Loucy (cell line): ENCODE measurements around the gene AGPAT3.

Experiments
- H2AFZ ChIP-seq: fragments of 200-600 bp; sonication (generic); 2 replicates; pipeline ENCODE4 v1.6.0; 2016; ENCODE audit warnings: antibody characterized with exemption, mild to moderate bottlenecking, low read length, moderate library complexity
- H3F3A ChIP-seq: fragments of 200-600 bp; 2 replicates; pipeline ENCODE4 v1.6.0; 2016; ENCODE audit warnings: antibody characterized with exemption, low read depth, mild to moderate bottlenecking
- H3K27me3 ChIP-seq: fragments of 200-600 bp; sonication (generic); 2 replicates; pipeline ENCODE4 v1.6.1; 2014; ENCODE audit warnings: low read length, mild to moderate bottlenecking; ENCODE audit not compliant: insufficient read depth, poor library complexity, severe bottlenecking
- H3K36me3 ChIP-seq: fragments of 200-600 bp; sonication (generic); 2 replicates; pipeline ENCODE4 v1.6.1; 2016; ENCODE audit warnings: low read length; ENCODE audit not compliant: insufficient read depth
- H3K4me1 ChIP-seq: fragments of 200-600 bp; sonication (generic); 2 replicates; pipeline ENCODE4 v1.5.1; 2014; ENCODE audit warnings: low read length, mild to moderate bottlenecking; ENCODE audit not compliant: insufficient read depth, poor library complexity, severe bottlenecking
- H3K4me2 ChIP-seq: fragments of 200-600 bp; sonication (generic); 2 replicates; pipeline ENCODE4 v1.6.0; 2014; ENCODE audit warnings: antibody characterized with exemption, low read length, low read depth, mild to moderate bottlenecking; ENCODE audit not compliant: poor library complexity, severe bottlenecking
- H3K4me3 ChIP-seq: fragments of 200-600 bp; sonication (generic); 2 replicates; pipeline ENCODE4 v1.5.1; 2014; ENCODE audit warnings: low read length, mild to moderate bottlenecking, mixed read lengths; ENCODE audit not compliant: poor library complexity, severe bottlenecking
- H3K79me2 ChIP-seq: fragments of 200-600 bp; sonication (generic); 2 replicates; pipeline ENCODE4 v1.6.1; 2014; ENCODE audit warnings: low read length; ENCODE audit not compliant: insufficient read depth
- H3K9ac ChIP-seq: fragments of 200-600 bp; sonication (generic); 2 replicates; pipeline ENCODE4 v1.6.0; 2014; ENCODE audit warnings: mild to moderate bottlenecking, low read depth, low read length, moderate library complexity; ENCODE audit not compliant: poor library complexity, severe bottlenecking
- H3K9me2 ChIP-seq: fragments of 200-600 bp; sonication (generic); replicated peaks from 2 replicates; pipeline ENCODE4 v1.6.1; 2016; ENCODE audit warnings: low read depth, low read length, mixed read lengths
- H3K9me3 ChIP-seq: fragments of 200-600 bp; sonication (generic); 2 replicates; pipeline ENCODE4 v1.6.1; 2014; ENCODE audit warnings: mild to moderate bottlenecking, antibody characterized with exemption, low read length, low read depth; ENCODE audit not compliant: insufficient read depth
- H4K20me1 ChIP-seq: fragments of 200-600 bp; sonication (generic); 2 replicates; pipeline ENCODE4 v1.6.0; 2014; ENCODE audit warnings: antibody characterized with exemption, low read length, mild to moderate bottlenecking; ENCODE audit not compliant: insufficient read depth, poor library complexity, severe bottlenecking
- CTCF ChIP-seq: fragments of 200-600 bp; sonication (generic); conservative IDR thresholded peaks from 2 replicates; pipeline ENCODE4 v1.5.1; 2014; ENCODE audit warnings: mild to moderate bottlenecking, antibody characterized with exemption, low read length
- EZH2phosphoT487 ChIP-seq: fragments of 200-600 bp; IDR thresholded peaks from 2 replicates; pipeline ENCODE4 v1.6.1; 2018; ENCODE audit warnings: antibody characterized with exemption, mild to moderate bottlenecking, moderate library complexity, borderline replicate concordance

Gene AGPAT3

GRCh38 chr21:43925609-43926008 lies 60.6 kb downstream of the AGPAT3 start:
- peaks cover 4% of the 10 kb centered on the region for H4K20me1 ChIP-seq
- H3K4me1 ChIP-seq: peaks cover 6% of the 10 kb centered on the region
- no peaks in the 10 kb centered on the region for H3K9me2 ChIP-seq
- H3K4me3 ChIP-seq: no peak overlapping the region
- TF ChIP-seq CTCF: no peak
- TF ChIP-seq EZH2phosphoT487: no peak
- H3K79me2 ChIP-seq: peaks cover 26% of the 10 kb centered on the region; the same call in 1 of the 2 replicates
- no peaks in the 10 kb centered on the region for H3K9me3 ChIP-seq
- no peak overlapping the region for H2AFZ ChIP-seq
- peaks cover 16% of the 10 kb centered on the region; the same call in 1 of the 2 replicates for H3K36me3 ChIP-seq
- H3F3A ChIP-seq: no peaks in the 10 kb centered on the region
- no peak overlapping the region for H3K4me2 ChIP-seq
- no peak overlapping the region for H3K9ac ChIP-seq
- no peaks in the 10 kb centered on the region for H3K27me3 ChIP-seq

- no peaks in the 10 kb centered on the region for H3F3A ChIP-seq
- no peaks in the 10 kb centered on the region for H3K9me2 ChIP-seq
- H4K20me1 ChIP-seq: peaks cover 4% of the 10 kb centered on the region
- H3K36me3 ChIP-seq: peaks cover 16% of the 10 kb centered on the region; the same call in 1 of the 2 replicates
- no peak overlapping the region for H3K4me2 ChIP-seq
- TF ChIP-seq EZH2phosphoT487 (no peak), CTCF (no peak)
- no peaks in the 10 kb centered on the region for H3K27me3 ChIP-seq
- no peaks in the 10 kb centered on the region for H3K9me3 ChIP-seq
- H3K79me2 ChIP-seq: peaks cover 27% of the 10 kb centered on the region; the same call in 1 of the 2 replicates
- H2AFZ ChIP-seq: no peak overlapping the region
- no peak overlapping the region for H3K9ac ChIP-seq
- peaks cover 6% of the 10 kb centered on the region for H3K4me1 ChIP-seq
- H3K4me3 ChIP-seq: no peak overlapping the region
Measured at GRCh38 chr21:43926196-43926595, 61.2 kb downstream of the AGPAT3 start.

GRCh38 chr21:43927591-43928221 lies 62.7 kb downstream of the AGPAT3 start:
- Histone ChIP-seq H3K9ac (no peak overlapping the region), H3K36me3 (peaks cover 16% of the 10 kb centered on the region; the same call in 1 of the 2 replicates), H3K27me3 (no peaks in the 10 kb centered on the region), H3K9me2 (no peaks in the 10 kb centered on the region), H3K4me3 (no peak overlapping the region), H3F3A (no peaks in the 10 kb centered on the region), H3K79me2 (peaks cover 19% of the 10 kb centered on the region; the same call in 1 of the 2 replicates), H3K9me3 (no peaks in the 10 kb centered on the region), H2AFZ (no peak overlapping the region), H3K4me2 (no peak overlapping the region), H4K20me1 (peaks cover 4% of the 10 kb centered on the region), H3K4me1 (no peaks in the 10 kb centered on the region)
- TF ChIP-seq EZH2phosphoT487 (no peak), CTCF (no peak)
